T-cell (primary cell): ENCODE data around the gene KRT4. TPM values are rescaled to one million over a fixed set of nuclear protein-coding genes. Genes with fewer than 3 reads are reported as not detected.
A peak's percentile ranks its signal among the peaks of the same experiment; 100 is the strongest.

Experiments
- ATAC-seq, 4 experiments: fragments of 200-7000 bp in 3 of 4; fragments of 150-1000 bp in 1 of 4; cut with Tn5 transposase; replicated peaks in 1 of 4; 1 replicate in 3 of 4; 2 replicates in 1 of 4; pipeline ENCODE4 v1.10.0; 2021; ENCODE audit warnings: moderate library complexity in 3 of 4, mild to moderate bottlenecking in 2 of 4, moderate number of reproducible peaks in 1 of 4
- CTCF ChIA-PET, 2 donors: fragments of 300-600 bp; sonication (Branson Sonifier 250); formaldehyde crosslinking; loops; one replicate each; lab custom pipeline; 2022; ENCODE audit warnings: antibody characterized with exemption in 2 of 2; lab: Charles Lee
- POLR2A ChIA-PET, 2 donors: fragments of 300-600 bp; sonication (Branson Sonifier 250); formaldehyde crosslinking; loops; one replicate each; lab custom pipeline; 2022; ENCODE audit warnings: antibody characterized with exemption in 2 of 2; lab: Charles Lee
- DNase-seq, 35 experiments: peaks; one replicate each; pipeline versions ENCODE4 v3.0.0 to v3.0.0-alpha.2; 2013 to 2023
- H3K27ac ChIP-seq: one replicate; pipeline ENCODE4 v1.5.1; 2013; ENCODE audit warnings: low read length
- H3K27me3 ChIP-seq, 2 experiments: replicated peaks in 1 of 2; 1 replicate in 1 of 2; 2 replicates in 1 of 2; pipeline versions ENCODE4 v1.6.1 to v1.7.0; 2013; ENCODE audit warnings: low read length in 1 of 2, mixed read lengths in 1 of 2; ENCODE audit not compliant: control insufficient read depth in 2 of 2, insufficient read depth in 2 of 2; ENCODE audit errors: extremely low read depth in 1 of 2
- H3K36me3 ChIP-seq, 2 donors: 1 replicate in 1 of 2; 2 replicates in 1 of 2; pipeline versions ENCODE4 v1.6.1 to v1.7.0; 2013; ENCODE audit warnings: low read length in 1 of 2; ENCODE audit not compliant: control insufficient read depth in 2 of 2, insufficient read depth in 1 of 2; ENCODE audit errors: extremely low read depth in 1 of 2
- H3K4me1 ChIP-seq, 2 experiments: 1 replicate in 1 of 2; 2 replicates in 1 of 2; pipeline versions ENCODE4 v1.6.1 to v1.7.0; 2013; ENCODE audit warnings: low read length in 2 of 2, mixed read lengths in 1 of 2; ENCODE audit not compliant: insufficient read depth in 2 of 2, control insufficient read depth in 1 of 2; ENCODE audit errors: extremely low read depth in 1 of 2
- H3K4me3 ChIP-seq, 2 donors: 1 replicate in 1 of 2; 2 replicates in 1 of 2; pipeline versions ENCODE4 v1.5.1 to v1.7.0; 2013; ENCODE audit warnings: mild to moderate bottlenecking in 2 of 2, low read length in 1 of 2, moderate library complexity in 1 of 2; ENCODE audit not compliant: control insufficient read depth in 1 of 2; ENCODE audit errors: extremely low read depth in 1 of 2
- H3K9me3 ChIP-seq: 2 replicates; pipeline ENCODE4 v1.7.0; 2013
- H3K27ac Mint-ChIP-seq, 2 donors: one replicate each; pipeline ENCODE4 v1.8.0; 2020 to 2021; ENCODE audit warnings: mild to moderate bottlenecking in 2 of 2, mixed read lengths in 2 of 2
- H3K27me3 Mint-ChIP-seq, 2 donors: one replicate each; pipeline ENCODE4 v1.8.0; 2021 to 2022; ENCODE audit warnings: mixed read lengths in 2 of 2
- H3K36me3 Mint-ChIP-seq: one replicate; pipeline ENCODE4 v1.8.0; 2021; ENCODE audit warnings: mixed read lengths
- H3K4me1 Mint-ChIP-seq, 3 donors: one replicate each; pipeline ENCODE4 v1.8.0; 2020 to 2022; ENCODE audit warnings: mixed read lengths in 3 of 3, mild to moderate bottlenecking in 1 of 3
- H3K4me3 Mint-ChIP-seq, 3 donors: one replicate each; pipeline ENCODE4 v1.8.0; 2020 to 2022; ENCODE audit warnings: mild to moderate bottlenecking in 3 of 3, mixed read lengths in 3 of 3, moderate library complexity in 3 of 3
- H3K9me3 Mint-ChIP-seq, 3 donors: one replicate each; pipeline ENCODE4 v1.8.0; 2020 to 2022; ENCODE audit warnings: mixed read lengths in 3 of 3
- WGBS: methylation state at CpG from one replicate; pipeline ENCODE4 v1.1.5; 2013; ENCODE audit warnings: missing lambda C conversion rate; ENCODE audit not compliant: insufficient coverage; 5-methylcytosine and 5-hydroxymethylcytosine counted together
- total RNA-seq, 35 experiments: library from RNA in 6 of 35; stranded (reverse) in 6 of 35; fragments of 120-200 nt in 1 of 35; gene quantifications; one replicate each; pipeline versions ENCODE4 v1.2.1 to v1.2.4 and lab custom pipeline; 2013 to 2026

The KRT4 gene
- total RNA-seq, 5 donors from 2014 or later (not counting 1 experiment from before 2014, with no cell fraction given), result not detected

DNA sequence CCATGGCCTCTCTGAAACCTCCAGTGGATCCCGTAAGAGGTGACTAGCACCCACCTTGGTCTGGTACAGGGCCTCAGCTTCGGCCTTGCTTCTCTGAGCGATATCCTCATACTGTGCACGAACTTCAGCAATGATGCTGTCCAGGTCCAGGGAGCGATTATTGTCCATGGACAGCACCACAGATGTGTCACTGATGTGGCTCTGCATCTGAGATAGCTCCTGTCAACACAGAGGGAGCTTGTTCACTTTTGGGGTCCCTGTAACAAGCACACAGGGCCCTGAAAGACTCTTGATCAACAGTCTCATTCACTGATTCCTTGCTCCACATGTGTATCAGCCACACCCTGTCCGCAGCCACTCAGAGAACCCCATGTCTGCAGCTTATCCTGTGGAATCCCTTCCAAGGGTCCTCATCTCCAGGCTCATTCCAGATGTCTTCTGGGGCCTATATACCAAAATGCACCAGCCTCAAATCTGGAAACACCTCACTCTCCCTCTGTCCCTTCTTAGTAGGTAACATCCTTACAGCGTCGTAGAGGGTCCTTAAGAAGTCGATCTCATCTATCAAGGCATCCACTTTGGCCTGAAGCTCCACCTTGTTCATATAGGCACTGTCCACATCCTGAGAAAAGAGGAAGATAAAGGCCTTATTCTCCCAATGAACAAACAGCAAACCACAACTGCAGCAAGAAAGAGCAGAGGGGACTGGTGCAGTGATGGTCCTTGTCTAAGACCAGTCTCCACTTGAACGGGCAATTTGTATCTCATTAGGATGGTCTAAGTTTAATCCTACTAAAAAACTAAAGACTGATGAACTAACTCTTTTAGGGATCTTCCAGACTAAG lies 21.5 kb downstream of the KRT4 start:
- Mint-ChIP-seq H3K9me3 (no peaks in the 10 kb centered on the region), H3K27me3 (peaks cover 27 to 31% of the 10 kb centered on the region in 2 donors), H3K27ac (no peak overlapping the region), H3K36me3 (no peaks in the 10 kb centered on the region), H3K4me3 (no peak overlapping the region), H3K4me1 (peaks cover 14 to 24% (median 18%) of the 10 kb centered on the region in 3 donors)
- ChIA-PET CTCF (no interaction called here), POLR2A (interaction anchor here in 1 of 2 donors (0.6 kb wide), 1 partner anchor 216 kb away, joined by 3 read pairs; no protein-coding TSS in a partner anchor)
- ATAC-seq (no peak), DNase-seq (no peak)
- no peaks in the 10 kb centered on the region for H3K36me3 ChIP-seq
- H3K27me3 ChIP-seq, result peaks cover 0 to 40% of the 10 kb centered on the region in 2 experiments
- no peak overlapping the region for H3K4me3 ChIP-seq
- WGBS, result 85% methylated on average over 6 of the region's 10 CpGs
- H3K27ac ChIP-seq, result no peak overlapping the region
- H3K9me3 ChIP-seq, result no peaks in the 10 kb centered on the region
- H3K4me1 ChIP-seq, result peaks cover 0 to 7% of the 10 kb centered on the region in 2 experiments

DNA sequence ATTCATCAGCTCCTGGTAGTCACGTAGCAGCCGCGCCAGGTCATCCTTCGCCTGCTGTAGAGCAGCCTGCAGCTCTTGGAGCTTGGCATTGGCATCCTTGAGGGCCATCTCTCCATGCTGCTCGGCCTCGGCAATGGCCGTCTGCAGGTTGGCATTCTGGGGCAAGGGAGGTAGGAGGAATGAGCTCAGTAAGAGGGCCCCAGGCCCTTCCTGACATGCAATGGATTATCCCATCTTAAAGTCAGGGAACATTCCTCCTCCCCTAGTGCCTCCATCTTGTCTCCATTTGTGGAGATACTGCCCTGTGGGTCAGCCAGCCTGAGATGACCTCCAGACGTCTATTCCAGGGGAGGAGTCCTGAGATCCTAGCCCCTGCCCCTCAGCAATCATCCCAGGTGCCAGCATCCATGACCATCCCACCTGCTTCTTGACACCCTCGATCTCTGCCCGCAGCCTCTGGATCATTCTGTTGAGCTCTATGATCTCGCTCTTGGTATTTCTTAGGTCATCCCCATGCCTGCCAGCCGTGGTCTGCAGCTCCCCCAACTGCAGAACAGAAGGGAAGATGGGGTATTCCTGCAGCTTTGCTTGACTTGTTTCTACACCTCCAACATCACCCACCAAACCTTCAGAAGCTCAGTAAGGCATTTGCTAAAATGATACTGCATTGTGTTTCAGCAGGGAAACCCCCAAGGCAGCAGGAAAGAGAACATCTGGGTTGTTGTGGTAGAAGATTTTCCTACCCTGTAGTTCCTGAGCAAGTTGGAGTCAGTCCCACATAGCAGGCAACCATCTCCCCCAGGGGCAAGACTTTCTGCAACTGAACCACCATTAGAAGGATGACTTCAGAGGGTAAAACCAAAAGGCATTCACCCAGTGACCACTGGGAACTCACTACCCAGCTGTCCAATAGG lies 22.4 kb downstream of the KRT4 start:
- no peaks in the 10 kb centered on the region for H3K36me3 ChIP-seq
- no peak for ATAC-seq
- ChIA-PET POLR2A (no interaction called here), CTCF (no interaction called here)
- peaks cover 0 to 7% of the 10 kb centered on the region in 2 experiments for H3K4me1 ChIP-seq
- Mint-ChIP-seq H3K27ac (no peak overlapping the region), H3K4me1 (peaks cover 14 to 24% (median 18%) of the 10 kb centered on the region in 3 donors), H3K27me3 (peaks cover 27 to 31% of the 10 kb centered on the region in 2 donors), H3K9me3 (no peaks in the 10 kb centered on the region), H3K36me3 (no peaks in the 10 kb centered on the region), H3K4me3 (no peak overlapping the region)
- no peak overlapping the region for H3K4me3 ChIP-seq
- H3K27me3 ChIP-seq, result peaks cover 0 to 41% of the 10 kb centered on the region in 2 experiments
- DNase-seq, result no peak
- 89% methylated on average over 4 of the region's 12 CpGs for WGBS
- no peaks in the 10 kb centered on the region for H3K9me3 ChIP-seq
- no peak overlapping the region for H3K27ac ChIP-seq

DNA sequence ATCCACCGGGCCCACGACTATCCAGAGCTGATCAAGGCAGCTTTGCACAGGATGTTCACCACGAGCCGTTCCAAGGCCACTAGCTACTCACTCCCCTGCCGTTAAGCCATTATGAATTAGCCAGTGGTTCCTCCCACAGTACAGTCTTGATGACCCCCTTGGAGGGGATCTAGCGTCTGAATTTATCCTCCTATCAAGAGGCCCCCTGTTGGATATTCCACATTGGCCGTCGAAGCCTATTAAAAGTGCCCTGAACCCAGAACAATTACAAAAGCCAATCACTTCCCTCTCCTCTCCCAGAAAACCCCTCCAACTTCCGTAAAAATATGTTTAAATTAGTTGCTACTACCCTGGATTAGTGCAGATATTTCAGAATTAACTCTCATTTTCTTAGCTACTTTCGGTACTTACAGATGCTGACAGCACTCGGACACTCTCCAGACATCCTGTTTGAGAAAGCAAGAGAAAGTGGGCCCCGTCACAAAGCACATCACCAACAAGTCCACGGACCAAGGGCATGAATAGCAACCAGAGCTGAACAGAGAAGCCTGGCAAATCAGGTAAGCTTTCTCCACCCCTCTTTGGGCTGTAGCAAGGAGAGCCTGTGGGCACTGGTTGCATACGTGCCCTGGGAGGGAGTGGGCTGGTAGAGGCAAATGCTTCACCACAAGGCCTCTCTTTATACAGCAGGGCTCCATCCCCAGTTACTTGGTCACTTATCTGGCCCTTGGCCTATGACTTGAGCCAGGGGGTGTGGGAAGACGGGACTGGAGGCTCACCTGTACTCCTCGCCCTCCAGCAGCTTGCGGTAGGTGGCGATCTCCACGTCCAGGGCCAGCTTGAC lies 23.3 kb downstream of the KRT4 start:
- peaks cover 0 to 39% of the 10 kb centered on the region in 2 experiments for H3K27me3 ChIP-seq
- peak overlapping the region in 1 of 3 donors; percentile 18 for H3K4me3 Mint-ChIP-seq
- ChIA-PET POLR2A (no interaction called here), CTCF (no interaction called here)
- no peaks in the 10 kb centered on the region for H3K36me3 Mint-ChIP-seq
- DNase-seq (no peak), ATAC-seq (peak in 1 of 4 experiments; percentile 26)
- H3K27me3 Mint-ChIP-seq, result peaks cover 27 to 31% of the 10 kb centered on the region in 2 donors
- WGBS, result 66% methylated on average over 12 of the region's 19 CpGs
- H3K4me3 ChIP-seq, result no peak overlapping the region
- H3K36me3 ChIP-seq, result no peaks in the 10 kb centered on the region
- no peak overlapping the region for H3K27ac ChIP-seq
- H3K27ac Mint-ChIP-seq, result no peak overlapping the region
- H3K9me3 Mint-ChIP-seq, result no peaks in the 10 kb centered on the region
- peaks cover 0 to 7% of the 10 kb centered on the region in 2 experiments for H3K4me1 ChIP-seq
- peaks cover 14 to 24% (median 18%) of the 10 kb centered on the region in 3 donors for H3K4me1 Mint-ChIP-seq
- no peaks in the 10 kb centered on the region for H3K9me3 ChIP-seq

DNA sequence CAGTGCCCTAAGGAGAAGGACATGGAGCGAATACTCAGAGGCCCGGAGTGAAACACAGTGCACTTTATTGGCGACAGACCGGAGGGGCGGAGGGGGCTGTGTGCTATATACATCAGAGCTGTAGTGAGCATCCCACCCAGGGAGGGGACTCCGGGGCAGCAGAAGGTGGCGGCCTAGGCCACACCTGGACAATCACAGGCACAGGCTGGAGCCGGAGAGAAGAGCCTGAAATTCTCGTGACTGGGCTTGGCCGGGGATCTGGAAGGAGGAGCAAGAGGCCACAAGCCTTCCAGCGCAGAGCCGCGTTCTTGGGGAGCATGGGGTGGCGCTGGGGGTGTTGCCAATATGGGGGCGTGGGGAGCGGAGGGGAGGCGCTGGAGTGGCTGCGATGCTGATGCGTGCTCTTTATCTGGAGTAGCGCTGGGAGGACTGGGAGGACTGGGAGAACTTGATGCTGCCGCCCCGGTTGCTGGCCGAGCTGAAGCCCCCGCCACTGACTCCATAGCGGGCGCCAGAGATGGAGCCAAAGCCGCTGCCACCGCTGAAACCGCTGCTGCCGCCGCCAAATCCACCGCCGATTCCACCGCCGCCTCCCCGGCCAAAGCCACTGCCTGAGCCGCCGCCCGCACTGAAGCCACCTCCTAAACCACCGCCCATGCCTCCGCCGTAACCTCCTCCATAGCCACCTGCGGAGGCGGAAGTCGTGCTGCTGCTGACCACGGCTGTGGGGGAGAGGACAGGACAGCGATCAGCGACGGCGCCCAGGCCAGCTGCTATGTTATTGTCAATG lies 24.1 kb downstream of the KRT4 start:
- Mint-ChIP-seq H3K4me3 (peak overlapping the region in 1 of 3 donors; percentile 39), H3K4me1 (peaks cover 14 to 24% (median 18%) of the 10 kb centered on the region in 3 donors), H3K9me3 (no peaks in the 10 kb centered on the region), H3K27ac (no peak overlapping the region), H3K27me3 (peaks cover 31% of the 10 kb centered on the region in 2 donors), H3K36me3 (no peaks in the 10 kb centered on the region)
- Histone ChIP-seq H3K27me3 (peaks cover 0 to 34% of the 10 kb centered on the region in 2 experiments), H3K9me3 (no peaks in the 10 kb centered on the region), H3K4me3 (no peak overlapping the region), H3K27ac (no peak overlapping the region), H3K4me1 (peaks cover 0 to 7% of the 10 kb centered on the region in 2 experiments), H3K36me3 (no peaks in the 10 kb centered on the region)
- ATAC-seq, result peak in 1 of 4 experiments; percentile 16
- POLR2A ChIA-PET, result no interaction called here
- peak in 3 of 35 experiments; percentile 2 to 5 (median 4) for DNase-seq
- CTCF ChIA-PET, result no interaction called here
- 26% methylated on average over 46 of the region's 50 CpGs for WGBS

DNA sequence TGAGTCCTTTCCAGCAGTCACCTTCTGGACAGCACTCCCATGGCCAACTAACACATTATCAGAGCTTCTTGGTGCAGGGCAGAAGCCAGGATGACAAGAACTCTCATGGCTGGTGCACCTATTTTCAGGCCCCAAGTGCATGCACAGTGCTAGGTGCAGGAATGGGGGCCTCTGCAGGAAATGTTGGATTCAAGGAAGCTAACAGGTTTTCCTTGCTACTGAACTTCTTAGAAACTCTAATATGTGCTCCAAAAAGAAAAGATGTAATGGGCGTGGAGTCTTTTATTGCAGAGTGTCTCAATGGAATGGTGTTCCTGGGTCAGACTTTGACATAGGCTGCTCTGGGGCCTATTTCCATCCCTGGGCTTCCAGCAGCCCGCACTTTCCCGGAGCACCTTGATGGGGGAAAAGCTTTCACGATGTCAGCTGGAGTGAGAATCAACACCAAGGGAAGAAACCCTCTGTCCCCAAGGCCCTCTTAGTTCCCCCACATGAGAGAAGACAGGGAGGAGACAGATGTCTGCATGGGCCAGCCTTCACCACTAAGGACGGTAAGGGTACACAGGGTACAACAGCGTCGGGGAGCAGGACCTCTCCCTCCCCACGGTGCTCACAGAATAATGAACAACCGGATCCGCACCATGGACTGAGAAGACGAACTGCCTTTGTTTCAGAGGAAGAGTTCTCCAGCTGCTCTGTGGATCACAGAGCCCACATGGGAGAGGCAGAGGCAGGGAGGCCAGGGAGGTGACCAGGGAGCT lies 24.9 kb downstream of the KRT4 start:
- H3K4me1 ChIP-seq, result peaks cover 0 to 7% of the 10 kb centered on the region in 2 experiments
- Mint-ChIP-seq H3K27ac (no peak overlapping the region), H3K4me1 (peaks cover 14 to 17% (median 15%) of the 10 kb centered on the region in 3 donors), H3K27me3 (peaks cover 31 to 34% of the 10 kb centered on the region in 2 donors), H3K36me3 (no peaks in the 10 kb centered on the region), H3K9me3 (no peaks in the 10 kb centered on the region), H3K4me3 (peak overlapping the region in 1 of 3 donors; percentile 39)
- H3K27me3 ChIP-seq, result peaks cover 0 to 36% of the 10 kb centered on the region in 2 experiments
- no peaks in the 10 kb centered on the region for H3K9me3 ChIP-seq
- ChIA-PET POLR2A (no interaction called here), CTCF (no interaction called here)
- ATAC-seq, result no peak
- H3K27ac ChIP-seq, result no peak overlapping the region
- WGBS, result 90% methylated on average over 8 of the region's 11 CpGs
- H3K36me3 ChIP-seq, result no peaks in the 10 kb centered on the region
- no peak for DNase-seq
- H3K4me3 ChIP-seq, result no peak overlapping the region
